Fibroblast of peridontal ligament (primary cell): Measurements from ENCODE around the gene NEK5.
"Not testable (repeated sequence)": the region's sequence is repeated elsewhere in the genome, so short reads cannot be mapped to it uniquely, and the experiment has no call there.

Source experiments
- DNase-seq: peaks from one replicate; pipeline ENCODE4 v3.0.0-alpha.2; 2010; ENCODE audit errors: extremely low read depth

The NEK5 gene

GRCh38 chr13:52128714-52129700, at the start of gene NEK5:
Gene NEK5 (minus strand): TSS chr13:52129073. CDS start chr13:52127482, 1,591 bp downstream.
- peak; percentile 24 for DNase-seq

GRCh38 chr13:52177276-52177675, 48.4 kb upstream of the NEK5 start:
- DNase-seq = no peak

GRCh38 chr13:52173970-52174369, 45.1 kb upstream of the NEK5 start:
- not testable (repeated sequence) for DNase-seq

- no peak for DNase-seq
Observed at GRCh38 chr13:52173373-52173772, 44.5 kb upstream of the NEK5 start.

GRCh38 chr13:52171686-52172085, 42.8 kb upstream of the NEK5 start:
- DNase-seq = not testable (repeated sequence)

- DNase-seq = not testable (repeated sequence)
Observed at GRCh38 chr13:52170828-52171391, 42.0 kb upstream of the NEK5 start.

- no peak for DNase-seq
Observed at GRCh38 chr13:52169839-52170238, 41.0 kb upstream of the NEK5 start.

- DNase-seq = no peak
Observed at GRCh38 chr13:52165411-52165810, 36.5 kb upstream of the NEK5 start.

- no peak for DNase-seq
Observed at GRCh38 chr13:52164989-52165388, 36.1 kb upstream of the NEK5 start.

GRCh38 chr13:52163878-52164277, 35.0 kb upstream of the NEK5 start:
- not testable (repeated sequence) for DNase-seq

GRCh38 chr13:52162279-52163101, 33.6 kb upstream of the NEK5 start:
- peak; percentile 50 for DNase-seq

GRCh38 chr13:52161181-52161646, 32.3 kb upstream of the NEK5 start:
- no peak for DNase-seq

- DNase-seq = no peak
Observed at GRCh38 chr13:52160506-52160905, 31.6 kb upstream of the NEK5 start.

- no peak for DNase-seq
Observed at GRCh38 chr13:52160053-52160452, 31.2 kb upstream of the NEK5 start.

GRCh38 chr13:52159159-52159982, 30.5 kb upstream of the NEK5 start, which contains the start of gene NEK3:
Gene NEK3 (minus strand): TSS chr13:52159597. CDS start chr13:52156191, 3,406 bp downstream.
- DNase-seq = peak; percentile 57

GRCh38 chr13:52158629-52159158, 29.8 kb upstream of the NEK5 start:
- DNase-seq = peak; percentile 62

GRCh38 chr13:52156724-52157261, 27.9 kb upstream of the NEK5 start:
- peak; percentile 40 for DNase-seq

GRCh38 chr13:52155177-52155576, 26.3 kb upstream of the NEK5 start:
- no peak for DNase-seq

GRCh38 chr13:52147225-52147624, 18.4 kb upstream of the NEK5 start:
- DNase-seq = no peak

GRCh38 chr13:52141299-52141698, 12.4 kb upstream of the NEK5 start:
- no peak for DNase-seq
